Activated effector memory CD4-positive, alpha-beta T cell treated with Interleukin-2 at 50 U/mL for 16 hours (primary cell): Measurements from ENCODE around the gene DDX23.
"Not testable (repeated sequence)": the region's sequence is repeated elsewhere in the genome, so short reads cannot be mapped to it uniquely, and the experiment has no call there.

Source experiments
- DNase-seq: peaks from one replicate; pipeline ENCODE4 v3.0.0-alpha.2; 2020

DDX23 gene

DNA sequence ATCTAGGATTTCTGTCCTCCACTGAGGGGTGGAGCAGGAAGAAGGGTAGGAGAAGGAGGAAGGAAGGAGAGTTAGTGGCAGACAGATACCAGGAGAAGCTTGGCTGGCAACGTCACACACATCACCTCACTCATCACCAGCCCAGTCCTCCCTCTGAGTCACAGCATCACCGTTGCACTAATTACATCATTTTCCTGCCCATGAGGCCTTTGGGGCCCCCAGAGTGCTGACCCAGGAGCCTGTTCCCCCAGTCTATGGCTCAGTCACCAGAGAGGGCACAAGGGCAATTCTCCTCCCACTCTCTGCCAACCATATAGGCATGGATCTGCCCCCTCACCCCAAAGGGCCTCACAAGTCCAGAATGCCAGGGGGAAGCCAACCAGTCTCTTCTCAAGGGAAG is 9.1 kb upstream of the DDX23 start:
- DNase-seq, result no peak

GRCh38 chr12:48860236-48860635 is 8.3 kb upstream of the DDX23 start:
- not testable (repeated sequence) for DNase-seq

- no peak for DNase-seq
Measured at GRCh38 chr12:48859607-48860006, 7.6 kb upstream of the DDX23 start.

GRCh38 chr12:48858043-48858442 is 6.1 kb upstream of the DDX23 start:
- DNase-seq, result no peak

DNA sequence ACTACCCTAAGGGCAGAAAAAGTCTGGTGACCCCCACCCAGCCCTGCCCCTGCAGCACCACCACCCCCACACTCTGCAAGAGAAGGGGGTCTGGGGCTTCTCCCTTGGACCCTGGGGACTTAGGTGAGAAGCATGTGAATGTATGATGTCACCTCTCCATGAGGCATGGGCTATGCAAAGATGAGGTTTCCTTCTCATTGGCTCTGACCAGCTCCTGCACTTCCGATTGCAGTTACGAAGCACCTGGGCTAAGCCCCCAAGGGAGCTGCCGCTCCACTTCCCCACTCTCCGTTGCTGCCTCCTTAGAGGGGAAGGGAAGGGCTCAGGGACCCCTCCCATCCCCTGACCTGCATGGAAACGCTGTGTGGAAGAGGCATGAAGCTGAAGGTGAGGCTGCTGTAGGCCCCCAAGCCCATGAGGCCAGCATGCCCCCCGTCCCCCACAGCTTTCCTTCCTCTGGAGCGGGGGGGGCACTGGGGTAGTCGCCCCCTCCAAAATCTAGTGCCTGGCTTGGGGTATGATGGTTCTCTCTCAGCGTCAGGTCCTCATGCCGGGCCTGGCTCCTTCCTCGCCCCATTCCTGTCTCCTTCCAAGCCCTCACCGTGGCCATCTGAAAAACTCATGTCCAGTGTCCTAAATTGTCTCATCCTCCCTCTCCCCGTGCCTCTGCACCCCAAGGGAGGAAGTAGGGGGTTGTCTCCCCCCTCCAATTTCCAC is 5.5 kb upstream of the DDX23 start:
- no peak for DNase-seq

GRCh38 chr12:48856379-48856778 is 4.4 kb upstream of the DDX23 start:
- no peak for DNase-seq

DNA sequence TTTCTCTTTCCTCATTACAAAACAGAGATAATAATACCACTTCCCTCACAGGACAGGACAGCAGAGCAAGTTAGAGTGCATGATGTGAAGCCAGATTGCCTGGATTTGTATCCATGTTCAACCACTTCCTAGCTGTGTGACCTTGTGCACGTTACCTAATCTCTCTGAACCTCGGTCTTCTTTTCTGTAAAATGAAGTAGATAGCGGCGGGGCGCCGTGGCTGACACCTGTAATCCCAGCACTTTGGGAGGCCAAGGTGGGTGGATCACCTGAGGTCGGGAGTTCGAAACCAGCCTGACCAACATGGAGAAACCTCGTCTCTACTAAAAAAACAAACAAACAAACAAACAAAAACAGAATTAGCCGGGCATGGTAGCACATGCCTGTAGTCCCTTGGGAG is 3.0 kb upstream of the DDX23 start:
- DNase-seq, result not testable (repeated sequence)

- DNase-seq, result no peak
Measured at GRCh38 chr12:48854488-48854887, 2.5 kb upstream of the DDX23 start.

- DNase-seq, result peak; percentile 76
Measured at GRCh38 chr12:48852734-48853688, 1.0 kb upstream of the DDX23 start.

GRCh38 chr12:48842021-48842420 is 9.9 kb downstream of the DDX23 start:
- DNase-seq, result not testable (repeated sequence)

- DNase-seq, result no peak
Measured at GRCh38 chr12:48838048-48838447, 13.9 kb downstream of the DDX23 start.

DNA sequence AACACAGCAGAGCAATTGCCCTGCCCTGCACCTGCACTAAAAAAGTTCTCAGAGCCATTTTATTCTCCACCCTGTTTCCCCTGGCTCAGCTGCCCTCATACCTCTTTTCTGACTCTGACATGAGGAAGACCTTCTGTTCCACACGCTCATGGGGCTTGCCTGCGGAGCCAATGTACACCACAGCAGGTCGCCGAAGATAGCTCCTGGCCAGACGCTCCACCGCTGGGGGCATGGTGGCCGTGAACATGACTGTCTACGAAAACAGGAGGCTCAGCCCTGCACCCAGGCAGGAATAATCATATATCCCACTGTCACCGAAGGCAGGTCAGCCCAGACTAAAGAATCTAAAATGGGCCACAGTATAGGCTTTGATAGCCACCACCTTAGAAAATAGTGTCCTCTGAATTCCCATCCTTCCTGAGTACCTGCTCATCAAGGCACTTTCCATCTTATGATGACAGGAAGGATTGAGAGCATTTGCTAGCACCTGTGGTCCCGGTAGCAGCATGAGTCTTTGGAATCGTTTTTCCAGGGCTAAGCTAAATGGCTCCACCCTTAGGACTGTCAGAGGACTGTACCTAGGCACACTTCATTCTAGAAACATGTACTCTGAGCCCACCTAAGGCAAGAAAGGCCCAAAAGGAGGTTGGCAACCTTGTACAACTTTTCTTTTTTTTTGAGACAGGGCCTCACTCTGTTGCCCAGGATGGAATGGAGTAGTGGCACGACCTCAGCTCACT is 19.5 kb downstream of the DDX23 start:
- no peak for DNase-seq

DNA sequence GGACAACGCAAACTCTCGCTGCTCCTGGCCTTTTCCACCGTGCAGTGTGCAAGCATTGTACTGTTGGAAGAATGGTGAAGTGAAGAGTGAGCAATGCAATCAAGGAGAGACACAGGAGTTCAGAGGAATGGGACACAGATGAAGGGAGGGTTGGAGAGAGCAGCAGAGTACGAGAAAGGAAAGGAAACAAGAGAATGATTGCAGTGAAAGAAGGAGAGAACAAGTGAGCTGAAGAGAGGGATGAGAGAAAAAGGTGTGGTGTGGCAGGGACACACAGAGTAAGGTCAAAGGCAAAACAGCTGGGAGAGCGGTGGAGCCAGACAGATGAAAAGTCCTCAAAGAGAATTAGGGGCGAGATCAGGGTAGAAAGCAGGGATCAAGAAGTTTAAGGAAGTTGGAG is 20.7 kb downstream of the DDX23 start:
- no peak for DNase-seq

DNA sequence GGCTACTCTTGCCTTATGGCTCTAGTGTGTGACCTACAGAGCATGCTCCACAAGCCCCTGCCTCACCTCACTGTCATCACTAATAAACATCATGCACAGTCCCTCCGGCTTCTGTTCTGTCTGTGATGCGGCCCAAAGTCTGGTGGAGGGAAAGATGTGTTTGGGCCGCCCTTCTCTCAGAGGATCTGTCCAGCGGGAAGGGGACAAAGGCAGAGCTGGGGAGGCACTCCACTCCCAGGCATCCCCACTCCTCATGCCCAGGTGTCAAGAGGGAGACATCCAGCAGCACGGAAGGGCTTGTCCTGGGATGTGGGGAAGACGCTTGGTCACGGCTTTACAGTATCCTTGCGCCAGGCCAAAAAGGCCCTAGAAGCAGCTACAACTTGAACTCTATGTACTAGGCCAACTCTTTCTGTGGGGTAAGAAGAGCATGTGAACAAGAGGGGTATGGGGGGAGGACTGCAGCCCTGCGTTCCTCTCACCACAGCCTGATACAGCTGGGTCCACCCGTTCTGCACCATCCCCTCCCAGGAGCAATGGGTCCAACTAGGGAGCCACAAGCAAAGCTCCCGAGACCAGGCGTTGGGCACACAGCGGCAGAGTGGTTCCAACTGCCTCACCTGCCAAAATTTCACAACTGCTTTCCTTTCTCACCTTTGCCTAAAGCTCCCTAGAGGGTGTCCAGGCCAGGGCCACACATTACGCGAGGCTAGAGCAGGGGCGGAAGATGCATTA is 23.0 kb downstream of the DDX23 start:
- no peak for DNase-seq

DNA sequence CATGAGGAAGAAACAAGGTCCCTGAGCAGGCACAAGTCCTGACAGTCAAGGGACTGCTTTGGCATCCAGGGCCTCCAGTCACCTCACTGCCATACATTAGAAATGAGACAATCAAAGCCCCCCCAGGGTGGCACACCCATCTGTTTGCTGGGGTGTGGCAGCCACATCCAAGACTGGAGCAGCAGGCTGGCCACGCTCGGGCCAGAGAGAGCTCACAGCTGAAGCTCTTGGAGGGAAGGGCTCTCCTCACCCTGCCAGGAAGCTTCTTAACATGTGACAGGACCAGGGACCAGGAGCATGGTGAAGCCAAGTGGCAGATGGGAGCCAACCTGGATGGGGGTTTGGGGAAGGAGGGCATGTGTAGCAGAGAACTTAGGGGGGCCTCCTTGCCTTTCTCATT is 23.7 kb downstream of the DDX23 start:
- DNase-seq, result no peak

DNA sequence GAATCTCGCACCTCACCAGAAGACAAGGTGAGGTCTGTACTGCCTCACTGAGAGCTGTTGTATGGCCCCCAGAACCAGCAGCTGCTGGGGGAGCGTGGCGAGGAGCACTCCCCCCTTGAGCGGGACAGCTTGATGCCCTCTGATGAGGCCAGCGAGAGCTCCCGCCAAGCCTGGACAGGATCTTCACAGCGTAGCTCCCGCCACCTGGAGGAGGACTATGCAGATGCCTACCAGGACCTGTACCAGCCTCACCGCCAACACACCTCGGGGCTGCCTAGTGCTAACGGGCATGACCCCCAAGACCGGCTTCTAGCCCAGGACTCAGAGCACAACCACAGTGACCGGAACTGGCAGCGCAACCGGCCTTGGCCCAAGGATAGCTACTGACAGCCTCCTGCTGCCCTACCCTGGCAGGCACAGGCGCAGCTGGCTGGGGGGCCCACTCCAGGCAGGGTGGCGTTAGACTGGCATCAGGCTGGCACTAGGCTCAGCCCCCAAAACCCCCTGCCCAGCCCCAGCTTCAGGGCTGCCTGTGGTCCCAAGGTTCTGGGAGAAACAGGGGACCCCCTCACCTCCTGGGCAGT is 24.4 kb downstream of the DDX23 start:
- no peak for DNase-seq

- DNase-seq, result no peak
Measured at GRCh38 chr12:48827026-48827425, 24.9 kb downstream of the DDX23 start.

DNA sequence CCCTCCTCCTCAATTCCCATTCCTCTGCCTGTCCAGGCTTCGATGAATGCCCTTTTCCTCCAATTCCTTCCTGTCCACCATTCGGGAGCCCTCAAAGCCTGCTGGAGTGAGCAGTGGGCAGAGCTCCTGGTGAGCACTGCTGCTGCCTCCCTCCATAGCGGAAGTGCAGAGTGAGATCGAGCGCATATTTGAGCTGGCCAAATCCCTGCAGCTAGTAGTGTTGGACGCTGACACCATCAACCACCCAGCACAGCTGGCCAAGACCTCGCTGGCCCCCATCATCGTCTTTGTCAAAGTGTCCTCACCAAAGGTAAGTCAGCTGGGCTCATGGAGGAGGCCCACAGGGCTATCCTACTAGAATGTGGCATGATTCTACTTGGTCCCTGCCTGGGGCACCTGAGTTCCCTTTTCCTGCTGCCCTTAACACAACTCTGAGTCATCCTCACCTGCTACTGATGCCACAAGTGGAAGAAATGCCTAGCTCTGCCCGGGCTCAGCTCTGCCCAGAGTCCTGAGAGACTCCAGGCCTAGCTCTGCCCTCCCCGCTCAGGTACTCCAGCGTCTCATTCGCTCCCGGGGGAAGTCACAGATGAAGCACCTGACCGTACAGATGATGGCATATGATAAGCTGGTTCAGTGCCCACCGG is 25.6 kb downstream of the DDX23 start:
- no peak for DNase-seq

GRCh38 chr12:48824905-48825304 is 27.1 kb downstream of the DDX23 start:
- DNase-seq, result no peak

DNA sequence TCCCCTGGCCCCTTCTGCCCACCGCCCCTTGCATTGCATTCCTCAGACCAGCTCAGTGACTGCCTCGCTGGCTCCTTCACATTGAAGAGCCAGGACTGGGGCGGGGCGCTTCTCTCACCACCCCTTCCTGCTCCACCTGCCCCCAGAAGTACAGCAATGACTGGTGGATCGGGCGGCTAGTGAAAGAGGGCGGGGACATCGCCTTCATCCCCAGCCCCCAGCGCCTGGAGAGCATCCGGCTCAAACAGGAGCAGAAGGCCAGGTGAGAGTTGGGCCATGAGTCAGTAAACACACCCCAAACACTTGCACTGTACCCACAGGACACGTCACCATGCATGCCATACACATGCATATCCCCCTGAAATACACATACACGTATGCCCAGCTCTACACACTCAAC is 27.9 kb downstream of the DDX23 start:
- DNase-seq, result peak; percentile 32

DNA sequence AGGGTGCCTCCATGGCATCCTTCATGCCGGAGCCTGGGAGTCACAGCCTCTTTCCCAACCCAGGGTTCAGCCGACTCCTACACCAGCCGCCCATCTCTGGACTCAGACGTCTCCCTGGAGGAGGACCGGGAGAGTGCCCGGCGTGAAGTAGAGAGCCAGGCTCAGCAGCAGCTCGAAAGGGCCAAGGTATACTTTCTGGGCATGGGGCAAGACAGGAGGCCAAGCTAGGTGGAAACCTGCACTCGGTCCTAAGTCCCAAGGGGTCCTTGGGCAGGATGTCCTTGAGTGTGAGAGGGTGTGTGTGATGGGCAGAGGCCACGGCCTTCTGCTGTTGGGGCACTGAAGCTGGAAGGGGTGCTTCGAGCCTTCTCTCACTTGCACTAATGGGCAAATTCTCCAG is 28.7 kb downstream of the DDX23 start:
- DNase-seq, result no peak

GRCh38 chr12:48822711-48823110 is 29.3 kb downstream of the DDX23 start:
- no peak for DNase-seq
